H9 (cell line): Measurements from ENCODE around the gene ETDB. TPM values are rescaled to one million over a fixed set of nuclear protein-coding genes. Genes with fewer than 3 reads are reported as not detected.
A peak's percentile ranks its signal among the peaks of the same experiment; 100 is the strongest.

Experiments used
- DNase-seq: peaks from one replicate; pipeline ENCODE4 v3.0.0-alpha.2; 2017
- H2AFZ ChIP-seq: one replicate; pipeline ENCODE4 v1.6.1; 2013; ENCODE audit warnings: mild to moderate bottlenecking, low read length, control low read depth, moderate library complexity
- H2AK5ac ChIP-seq: 2 replicates; pipeline ENCODE4 v1.6.1; 2013; ENCODE audit warnings: low read length, control low read depth, mixed read lengths; ENCODE audit not compliant: insufficient read length
- H2BK120ac ChIP-seq: one replicate; pipeline ENCODE4 v1.6.1; 2013; ENCODE audit warnings: low read depth, mild to moderate bottlenecking, low read length, control low read depth, inconsistent platforms; ENCODE audit not compliant: poor library complexity, severe bottlenecking
- H2BK12ac ChIP-seq: 2 replicates; pipeline ENCODE4 v1.6.1; 2013; ENCODE audit warnings: low read length, control low read depth, mixed read lengths, low read depth; ENCODE audit not compliant: insufficient read length
- H2BK15ac ChIP-seq: 2 replicates; pipeline ENCODE4 v1.6.1; 2013; ENCODE audit warnings: low read depth, low read length, control low read depth
- H2BK20ac ChIP-seq: one replicate; pipeline ENCODE4 v1.6.1; 2013; ENCODE audit warnings: low read depth, mild to moderate bottlenecking, low read length, control low read depth, inconsistent platforms; ENCODE audit not compliant: poor library complexity, severe bottlenecking
- H2BK5ac ChIP-seq: 2 replicates; pipeline ENCODE4 v1.6.1; 2013; ENCODE audit warnings: low read length, control low read depth, mixed read lengths; ENCODE audit not compliant: insufficient read length
- H3K14ac ChIP-seq: 2 replicates; pipeline ENCODE4 v1.6.1; 2013; ENCODE audit warnings: low read length, control low read depth; ENCODE audit not compliant: insufficient read depth
- H3K18ac ChIP-seq: 2 replicates; pipeline ENCODE4 v1.6.1; 2013; ENCODE audit warnings: low read depth, mild to moderate bottlenecking, mixed read lengths, low read length, control low read depth; ENCODE audit not compliant: insufficient read length
- H3K23ac ChIP-seq: 2 replicates; pipeline ENCODE4 v1.6.1; 2013; ENCODE audit warnings: low read length, control low read depth, mixed read lengths, low read depth; ENCODE audit not compliant: insufficient read length
- H3K23me2 ChIP-seq: 2 replicates; pipeline ENCODE4 v1.6.1; 2013; ENCODE audit warnings: low read depth, mild to moderate bottlenecking, mixed read lengths, low read length, control low read depth; ENCODE audit not compliant: insufficient read length, poor library complexity, severe bottlenecking
- H3K27ac ChIP-seq: 2 replicates; pipeline ENCODE4 v1.5.1; 2013; ENCODE audit warnings: low read length, control low read depth, mixed read lengths, low read depth; ENCODE audit not compliant: insufficient read length
- H3K27me3 ChIP-seq: 2 replicates; pipeline ENCODE4 v1.6.1; 2013; ENCODE audit warnings: low read length, control low read depth, inconsistent platforms; ENCODE audit not compliant: insufficient read depth
- H3K4ac ChIP-seq: 2 replicates; pipeline ENCODE4 v1.6.1; 2013; ENCODE audit warnings: low read depth, mild to moderate bottlenecking, control low read depth, inconsistent platforms, low read length, moderate library complexity
- H3K4me1 ChIP-seq: 2 replicates; pipeline ENCODE4 v1.6.1; 2013; ENCODE audit warnings: low read length, control low read depth, inconsistent platforms; ENCODE audit not compliant: insufficient read depth
- H3K4me2 ChIP-seq: 2 replicates; pipeline ENCODE4 v1.6.1; 2013; ENCODE audit warnings: low read length, control low read depth, mixed read lengths; ENCODE audit not compliant: insufficient read length, insufficient read depth
- H3K56ac ChIP-seq: 2 replicates; pipeline ENCODE4 v1.6.1; 2013; ENCODE audit warnings: low read depth, mild to moderate bottlenecking, mixed read lengths, low read length, control low read depth; ENCODE audit not compliant: insufficient read length
- H3K79me1 ChIP-seq: 2 replicates; pipeline ENCODE4 v1.6.1; 2013; ENCODE audit warnings: low read depth, mild to moderate bottlenecking, moderate library complexity, low read length, control low read depth, inconsistent platforms; ENCODE audit not compliant: insufficient read depth, poor library complexity, severe bottlenecking
- H3K79me2 ChIP-seq: 2 replicates; pipeline ENCODE4 v1.6.1; 2013; ENCODE audit warnings: low read length, control low read depth, inconsistent platforms; ENCODE audit not compliant: insufficient read depth
- H3K9ac ChIP-seq: 2 replicates; pipeline ENCODE4 v1.6.1; 2013; ENCODE audit warnings: low read length, control low read depth, mixed read lengths; ENCODE audit not compliant: insufficient read length; ENCODE audit errors: extremely low read depth
- H3K9me3 ChIP-seq: one replicate; pipeline ENCODE4 v1.6.1; 2013; ENCODE audit warnings: low read depth, low read length, inconsistent platforms; ENCODE audit not compliant: control insufficient read depth
- H3T11ph ChIP-seq: one replicate; pipeline ENCODE4 v1.6.1; 2013; ENCODE audit warnings: mild to moderate bottlenecking, low read length, control low read depth, inconsistent platforms
- H4K20me1 ChIP-seq: one replicate; pipeline ENCODE4 v1.6.1; 2013; ENCODE audit not compliant: control insufficient read depth, insufficient read length, insufficient read depth
- H4K5ac ChIP-seq: 2 replicates; pipeline ENCODE4 v1.6.1; 2013; ENCODE audit warnings: low read depth, mild to moderate bottlenecking, mixed read lengths, low read length, control low read depth; ENCODE audit not compliant: insufficient read length
- H4K8ac ChIP-seq: replicated peaks from 2 replicates; pipeline ENCODE4 v1.6.1; 2013; ENCODE audit warnings: low read length, control low read depth, mixed read lengths, low read depth; ENCODE audit not compliant: insufficient read length
- H4K91ac ChIP-seq: 2 replicates; pipeline ENCODE4 v1.6.1; 2013; ENCODE audit warnings: low read depth, mild to moderate bottlenecking, moderate library complexity, mixed read lengths, low read length, control low read depth; ENCODE audit not compliant: insufficient read length
- H3K27ac Mint-ChIP-seq, 3 experiments: 2 replicates in 2 of 3; 3 replicates in 1 of 3; pipeline ENCODE4 v1.8.0; 2020 to 2021; ENCODE audit warnings: mixed read lengths in 3 of 3, mild to moderate bottlenecking in 1 of 3, moderate library complexity in 1 of 3
- H3K27me3 Mint-ChIP-seq: 2 replicates; pipeline ENCODE4 v1.8.0; 2021; ENCODE audit warnings: low read depth, mild to moderate bottlenecking, moderate library complexity, mixed read lengths
- H3K36me3 Mint-ChIP-seq, 3 experiments: 2 replicates in 2 of 3; 3 replicates in 1 of 3; pipeline ENCODE4 v1.8.0; 2020 to 2021; ENCODE audit warnings: low read depth in 3 of 3, mixed read lengths in 3 of 3; ENCODE audit not compliant: insufficient read depth in 1 of 3
- H3K4me1 Mint-ChIP-seq, 2 experiments: 2 replicates each; pipeline ENCODE4 v1.8.0; 2020; ENCODE audit warnings: mixed read lengths in 2 of 2
- H3K4me3 Mint-ChIP-seq, 2 experiments: 2 replicates in 1 of 2; 3 replicates in 1 of 2; pipeline ENCODE4 v1.8.0; 2020 to 2021; ENCODE audit warnings: mild to moderate bottlenecking in 2 of 2, mixed read lengths in 2 of 2, moderate library complexity in 1 of 2
- H3K9me3 Mint-ChIP-seq, 2 experiments: 2 replicates in 1 of 2; 3 replicates in 1 of 2; pipeline ENCODE4 v1.8.0; 2020; ENCODE audit warnings: mild to moderate bottlenecking in 2 of 2, mixed read lengths in 2 of 2, moderate library complexity in 1 of 2
- CTCF ChIP-seq: fragments of 200-600 bp; sonication (generic); conservative IDR thresholded peaks from 3 replicates; pipeline ENCODE4 v1.8.0; 2021; ENCODE audit warnings: antibody characterized with exemption, mild to moderate bottlenecking
- WGBS: extraction: QIAGEN DNeasy Blood & Tissue Kit; methylation state at CpG from one replicate; pipeline ENCODE4 v1.1.7; 2013; ENCODE audit warnings: missing lambda C conversion rate, low lambda C conversion rate, mixed read lengths; ENCODE audit not compliant: insufficient read length; ENCODE audit errors: extremely low coverage; 5-methylcytosine and 5-hydroxymethylcytosine counted together
- total RNA-seq: library from RNA; stranded (reverse); gene quantifications from 2 replicates; pipeline ENCODE4 v1.2.1, GENCODE V29; 2021

Gene ETDB
- total RNA-seq, 1 experiment from 2014 or later: not detected

- H3K4me3 Mint-ChIP-seq: no peak overlapping the region
- Histone ChIP-seq H3K23me2 (no peaks in the 10 kb centered on the region), H4K5ac (no peak overlapping the region), H4K8ac (no peak overlapping the region), H2BK120ac (no peak overlapping the region), H2BK12ac (no peak overlapping the region), H4K91ac (no peak overlapping the region), H3K9ac (no peak overlapping the region), H3K56ac (no peak overlapping the region), H3T11ph (no peak overlapping the region), H2BK5ac (no peak overlapping the region), H4K20me1 (no peaks in the 10 kb centered on the region), H3K27ac (no peak overlapping the region), H3K23ac (no peak overlapping the region), H2BK20ac (no peak overlapping the region), H3K9me3 (peaks cover 31% of the 10 kb centered on the region), H2AFZ (no peak overlapping the region), H3K4ac (no peak overlapping the region), H3K4me2 (no peak overlapping the region), H2BK15ac (no peak overlapping the region), H2AK5ac (no peak overlapping the region), H3K14ac (no peak overlapping the region), H3K27me3 (no peaks in the 10 kb centered on the region), H3K79me1 (no peaks in the 10 kb centered on the region), H3K4me1 (no peaks in the 10 kb centered on the region), H3K79me2 (no peaks in the 10 kb centered on the region), H3K18ac (no peak overlapping the region)
- H3K36me3 Mint-ChIP-seq: peaks cover 4 to 13% (median 6%) of the 10 kb centered on the region in 3 experiments; a peak in 6 of 7 replicates
- no peak overlapping the region for H3K27ac Mint-ChIP-seq
- peak; percentile 70 for TF ChIP-seq CTCF
- H3K4me1 Mint-ChIP-seq: peaks cover 4 to 10% of the 10 kb centered on the region in 2 experiments; a peak in 3 of 4 replicates
- WGBS: no CpG with 5 or more reads among the region's 4 CpGs
- DNase-seq: peak; percentile 53
- peaks cover 2% of the 10 kb centered on the region for H3K27me3 Mint-ChIP-seq
- peaks cover 36 to 62% of the 10 kb centered on the region in 2 experiments for H3K9me3 Mint-ChIP-seq
Measured at GRCh38 chrX:135086197-135086854, 34.0 kb downstream of the ETDB start.
